ENCODE measurements around the gene ZNF619.
"Not testable (repeated sequence)": the region's sequence is repeated elsewhere in the genome, so short reads cannot be mapped to it uniquely, and the experiment has no call there.

GRCh38 chr3:40462838-40463237 lies 14.1 kb upstream of the ZNF619 start:
- TF ChIP-seq POLR2A, CTCF (IDR thresholded peaks at IDR 0.05): not testable (repeated sequence)
